ENCODE measurements around the gene INF2.

INF2 gene

DNA sequence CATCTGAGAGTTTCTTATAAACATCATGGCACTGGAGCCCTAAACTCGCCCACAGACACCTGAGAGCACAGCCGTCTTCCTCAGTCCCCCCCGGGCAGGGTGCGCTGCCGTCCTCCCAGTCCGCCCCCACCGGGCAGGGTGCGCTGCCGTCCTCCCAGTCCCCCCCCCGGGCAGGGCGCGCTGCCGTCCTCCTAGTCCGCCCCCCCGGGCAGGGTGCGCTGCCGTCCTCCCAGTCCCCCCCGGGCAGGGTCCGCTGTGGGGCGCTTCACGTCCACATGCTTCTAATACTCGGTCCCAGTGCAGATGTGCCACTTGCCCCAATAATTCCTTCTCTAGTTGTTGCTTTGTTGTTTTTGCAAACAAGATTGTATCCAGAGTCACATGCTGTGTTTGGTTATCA lies 27.7 kb downstream of the INF2 start:
- TF ChIP-seq, protein P1, sequence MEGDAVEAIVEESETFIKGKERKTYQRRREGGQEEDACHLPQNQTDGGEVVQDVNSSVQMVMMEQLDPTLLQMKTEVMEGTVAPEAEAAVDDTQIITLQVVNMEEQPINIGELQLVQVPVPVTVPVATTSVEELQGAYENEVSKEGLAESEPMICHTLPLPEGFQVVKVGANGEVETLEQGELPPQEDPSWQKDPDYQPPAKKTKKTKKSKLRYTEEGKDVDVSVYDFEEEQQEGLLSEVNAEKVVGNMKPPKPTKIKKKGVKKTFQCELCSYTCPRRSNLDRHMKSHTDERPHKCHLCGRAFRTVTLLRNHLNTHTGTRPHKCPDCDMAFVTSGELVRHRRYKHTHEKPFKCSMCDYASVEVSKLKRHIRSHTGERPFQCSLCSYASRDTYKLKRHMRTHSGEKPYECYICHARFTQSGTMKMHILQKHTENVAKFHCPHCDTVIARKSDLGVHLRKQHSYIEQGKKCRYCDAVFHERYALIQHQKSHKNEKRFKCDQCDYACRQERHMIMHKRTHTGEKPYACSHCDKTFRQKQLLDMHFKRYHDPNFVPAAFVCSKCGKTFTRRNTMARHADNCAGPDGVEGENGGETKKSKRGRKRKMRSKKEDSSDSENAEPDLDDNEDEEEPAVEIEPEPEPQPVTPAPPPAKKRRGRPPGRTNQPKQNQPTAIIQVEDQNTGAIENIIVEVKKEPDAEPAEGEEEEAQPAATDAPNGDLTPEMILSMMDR (IDR thresholded peaks at IDR 0.05; ENCODE audit: control insufficient read depth, insufficient read depth, low read depth, low read length, missing control alignments): no peak
- H3K4me3 ChIP-seq (ENCODE audit: control insufficient read depth, low read depth, low read length): no peak overlapping the region
- no peak for DNase-seq (ENCODE audit: low read depth)

DNA sequence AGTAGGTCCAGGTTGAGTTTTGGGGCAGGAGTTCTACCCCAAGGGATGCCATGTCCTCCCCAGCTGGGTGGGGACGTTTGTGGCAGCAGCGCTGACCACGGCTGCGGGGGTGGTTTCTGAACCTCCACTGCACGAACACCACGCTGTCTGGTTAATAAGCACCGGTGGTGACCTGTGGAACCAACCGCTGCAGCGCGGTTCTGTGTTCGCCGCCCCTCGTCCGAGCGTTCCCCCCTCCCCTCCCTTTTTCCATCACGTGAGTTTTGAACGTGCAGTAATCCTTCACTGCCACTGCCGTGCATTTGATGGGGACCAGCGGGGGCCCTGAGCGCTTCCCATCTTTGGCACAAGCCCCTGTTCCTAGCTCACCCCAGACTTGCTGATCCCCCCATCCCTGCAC lies 28.2 kb downstream of the INF2 start:
- no peak overlapping the region for H3K4me3 ChIP-seq (ENCODE audit: control insufficient read depth, low read depth, low read length)
- TF ChIP-seq, protein P1 (IDR thresholded peaks at IDR 0.05; ENCODE audit: control insufficient read depth, insufficient read depth, low read depth, low read length, missing control alignments): no peak
- no peak for DNase-seq (ENCODE audit: low read depth)

DNA sequence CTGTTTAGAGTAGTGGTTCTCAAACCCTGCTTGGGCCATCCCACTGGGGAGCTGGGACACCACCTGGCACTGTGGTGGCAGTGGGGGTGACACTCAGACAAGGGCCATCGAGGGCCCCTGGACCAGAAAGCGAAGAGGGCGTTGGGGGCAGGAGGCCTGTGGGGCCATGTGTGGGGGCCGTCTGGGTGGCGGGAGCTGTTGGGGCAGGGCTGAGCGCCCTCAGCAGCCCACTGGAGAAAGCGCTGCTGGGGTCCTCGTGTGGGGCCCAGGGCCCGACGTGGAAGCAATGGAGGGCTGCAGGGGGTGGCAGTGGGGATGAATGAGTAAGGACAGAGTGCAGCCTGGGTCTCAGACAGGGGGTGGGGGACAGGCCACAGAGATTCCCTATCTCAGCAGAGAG lies 28.7 kb downstream of the INF2 start:
- TF ChIP-seq, protein P1 (IDR thresholded peaks at IDR 0.05; ENCODE audit: control insufficient read depth, insufficient read depth, low read depth, low read length, missing control alignments): no peak
- no peak for DNase-seq (ENCODE audit: low read depth)
- H3K4me3 ChIP-seq (ENCODE audit: control insufficient read depth, low read depth, low read length): no peak overlapping the region

DNA sequence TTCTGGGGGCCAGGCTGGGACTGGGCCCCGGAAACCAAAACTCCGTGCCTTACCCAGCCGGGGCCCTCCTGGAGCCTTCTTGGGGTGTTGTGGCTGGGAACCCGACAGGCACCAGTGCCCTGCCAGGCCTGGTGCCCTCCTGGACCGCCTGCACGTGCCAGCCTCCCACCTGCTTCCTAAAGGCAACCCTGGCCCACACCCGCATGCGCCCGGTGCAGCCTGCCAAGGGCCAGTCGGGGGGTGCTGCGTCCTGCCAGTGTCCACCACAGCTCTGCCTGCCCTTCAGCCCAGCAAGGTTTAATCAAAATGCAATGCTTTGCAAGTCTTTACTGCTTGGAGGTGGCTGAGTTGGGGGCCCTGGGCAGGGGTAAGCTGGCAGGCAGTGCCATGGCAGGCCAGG lies 29.5 kb downstream of the INF2 start:
- no peak overlapping the region for H3K4me3 ChIP-seq (ENCODE audit: control insufficient read depth, low read depth, low read length)
- DNase-seq (ENCODE audit: low read depth): no peak
- TF ChIP-seq, protein P1 (IDR thresholded peaks at IDR 0.05; ENCODE audit: control insufficient read depth, insufficient read depth, low read depth, low read length, missing control alignments): no peak

DNA sequence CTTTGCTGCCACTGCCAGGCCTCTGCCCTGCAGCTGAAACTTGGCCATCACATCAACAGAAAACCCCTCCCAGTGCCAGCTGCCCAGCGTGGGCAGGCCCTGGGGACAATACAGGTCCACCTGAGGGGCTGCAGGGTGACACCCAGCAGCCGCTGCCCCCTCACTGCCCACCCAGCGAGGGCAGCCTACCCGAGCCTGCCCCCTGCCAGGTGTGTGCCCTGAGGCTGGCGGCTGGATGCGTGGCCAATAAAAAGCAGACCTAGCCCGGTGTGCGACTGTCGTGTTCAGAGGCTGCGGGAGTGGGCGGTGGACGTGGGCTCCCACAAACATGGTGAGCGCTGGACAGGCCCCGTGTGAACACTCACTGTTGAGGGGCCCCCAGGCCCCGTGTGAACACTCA lies 29.9 kb downstream of the INF2 start:
- TF ChIP-seq, protein P1 (IDR thresholded peaks at IDR 0.05; ENCODE audit: control insufficient read depth, insufficient read depth, low read depth, low read length, missing control alignments): no peak
- H3K4me3 ChIP-seq (ENCODE audit: control insufficient read depth, low read depth, low read length): no peak overlapping the region
- no peak for DNase-seq (ENCODE audit: low read depth)

DNA sequence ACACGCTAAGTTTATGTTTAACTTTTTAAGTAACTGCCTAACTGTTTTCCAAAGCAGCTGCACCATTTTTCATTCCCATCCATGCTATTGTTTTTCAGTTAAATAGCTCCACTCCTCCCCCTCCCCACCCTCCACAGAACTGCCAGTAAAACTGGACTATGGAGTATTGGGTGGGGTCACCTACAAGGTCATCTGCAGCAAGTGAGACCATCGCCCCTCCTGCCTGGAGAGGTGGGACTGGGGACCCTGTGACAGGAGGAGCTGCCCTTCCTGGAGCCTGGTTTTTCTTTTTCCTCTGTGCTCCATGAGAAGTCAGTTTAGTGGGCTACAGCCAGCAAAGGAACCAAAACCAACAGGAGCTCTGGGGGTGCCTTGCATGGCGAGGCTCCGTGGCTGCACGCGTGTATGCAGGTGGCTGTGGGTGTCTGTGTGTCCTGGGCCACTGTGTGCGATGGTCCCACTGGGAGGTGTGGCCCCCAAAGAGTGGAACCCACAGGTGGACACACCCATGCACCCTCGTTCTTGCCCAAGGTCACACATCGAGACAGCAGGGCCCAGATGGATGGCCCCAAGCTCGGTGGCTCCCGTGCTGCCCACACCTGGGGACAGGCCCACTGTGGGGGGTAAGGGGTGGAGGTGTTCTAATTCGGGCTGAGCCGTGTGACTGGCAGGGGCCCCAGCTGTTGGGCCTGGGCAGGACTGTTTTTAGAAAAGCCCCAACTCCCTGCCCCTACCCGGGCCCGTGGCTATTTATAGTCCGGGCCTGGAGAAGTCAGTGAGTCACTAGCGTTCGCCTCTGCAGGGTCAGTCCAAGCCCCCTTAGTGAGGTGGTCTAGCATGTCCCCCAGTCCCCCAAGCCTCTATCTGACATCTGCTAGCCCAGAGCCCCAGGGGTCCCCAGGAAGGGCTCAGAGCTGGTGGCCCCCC lies 32.4 kb downstream of the INF2 start:
- no peak overlapping the region for H3K4me3 ChIP-seq (ENCODE audit: control insufficient read depth, low read depth, low read length)
- no peak for DNase-seq (ENCODE audit: low read depth)
- TF ChIP-seq, protein P1 (IDR thresholded peaks at IDR 0.05; ENCODE audit: control insufficient read depth, insufficient read depth, low read depth, low read length, missing control alignments): no peak

All from AG09309 (cell line).